ENCODE measurements around the gene AURKAIP1.

The AURKAIP1 gene

GRCh38 chr1:1364266-1364665 lies 10.7 kb downstream of the AURKAIP1 start:
- DNase-seq (ENCODE audit: low read depth in 2 of 2) = no peak
- TF ChIP-seq CTCF (IDR thresholded peaks at IDR 0.05; ENCODE audit: low read depth, low read length) = no peak
- H3K4me3 ChIP-seq (replicated peaks in 1 of 2; ENCODE audit: low read depth in 2 of 2, low read length in 2 of 2) = no peak overlapping the region

- DNase-seq (ENCODE audit: low read depth in 2 of 2) = peak; percentile 74 to 88
- TF ChIP-seq CTCF (IDR thresholded peaks at IDR 0.05; ENCODE audit: low read depth, low read length) = peak; percentile 24
- no peak overlapping the region for H3K4me3 ChIP-seq (replicated peaks in 1 of 2; ENCODE audit: low read depth in 2 of 2, low read length in 2 of 2)
These were observed 13.0 kb downstream of the AURKAIP1 start for GRCh38 chr1:1361982-1362423.

GRCh38 chr1:1361233-1361981 lies 13.6 kb downstream of the AURKAIP1 start:
- H3K4me3 ChIP-seq (replicated peaks in 1 of 2; ENCODE audit: low read depth in 2 of 2, low read length in 2 of 2) = no peak overlapping the region
- TF ChIP-seq CTCF (IDR thresholded peaks at IDR 0.05; ENCODE audit: low read depth, low read length) = no peak
- DNase-seq (ENCODE audit: low read depth in 2 of 2) = no peak

GRCh38 chr1:1360506-1361169 lies 14.4 kb downstream of the AURKAIP1 start:
- DNase-seq (ENCODE audit: low read depth in 2 of 2) = peak; percentile 92 to 93

GRCh38 chr1:1359664-1360468 lies 15.1 kb downstream of the AURKAIP1 start:
- DNase-seq (ENCODE audit: low read depth in 2 of 2) = peak; percentile 34 to 52
- TF ChIP-seq CTCF (IDR thresholded peaks at IDR 0.05; ENCODE audit: low read depth, low read length) = no peak
- H3K4me3 ChIP-seq (replicated peaks in 1 of 2; ENCODE audit: low read depth in 2 of 2, low read length in 2 of 2) = no peak overlapping the region

More at GRCh38 chr1:1360506-1361169, 14.4 kb downstream of the AURKAIP1 start:
- TF ChIP-seq CTCF (IDR thresholded peaks at IDR 0.05; ENCODE audit: low read depth, low read length) = no peak
- H3K4me3 ChIP-seq (replicated peaks in 1 of 2; ENCODE audit: low read depth in 2 of 2, low read length in 2 of 2) = no peak overlapping the region

GRCh38 chr1:1359308-1359663 lies 15.7 kb downstream of the AURKAIP1 start:
- H3K4me3 ChIP-seq (replicated peaks in 1 of 2; ENCODE audit: low read depth in 2 of 2, low read length in 2 of 2) = no peak overlapping the region
- DNase-seq (ENCODE audit: low read depth in 2 of 2) = peak; percentile 40 to 61
- TF ChIP-seq CTCF (IDR thresholded peaks at IDR 0.05; ENCODE audit: low read depth, low read length) = no peak
